GM18873 (cell line): Measurements from ENCODE around the gene CIB1.

Source experiments
- ATAC-seq: cut with Tn5 transposase; IDR thresholded peaks from one replicate; pipeline ENCODE4 v1.9.1; 2021; ENCODE audit warnings: mild to moderate bottlenecking, moderate library complexity, moderate number of reproducible peaks; ENCODE audit not compliant: unreplicated experiment, low FRiP score

CIB1 gene

GRCh38 chr15:90219421-90220141 lies 14.2 kb downstream of the CIB1 start:
- no peak for ATAC-seq

GRCh38 chr15:90217671-90218394 lies 15.9 kb downstream of the CIB1 start:
- no peak for ATAC-seq

GRCh38 chr15:90214553-90215196 lies 19.1 kb downstream of the CIB1 start:
- no peak for ATAC-seq

GRCh38 chr15:90213818-90214204 lies 19.9 kb downstream of the CIB1 start:
- ATAC-seq, result no peak

- ATAC-seq, result no peak
Observed at GRCh38 chr15:90213122-90213817, 20.5 kb downstream of the CIB1 start.

GRCh38 chr15:90212221-90213098 lies 21.3 kb downstream of the CIB1 start:
- ATAC-seq, result no peak

- ATAC-seq, result no peak
Observed at GRCh38 chr15:90211440-90212143, 22.1 kb downstream of the CIB1 start.

- ATAC-seq, result no peak
Observed at GRCh38 chr15:90211009-90211408, 22.7 kb downstream of the CIB1 start.

GRCh38 chr15:90210593-90210992 lies 23.1 kb downstream of the CIB1 start:
- no peak for ATAC-seq

- ATAC-seq, result no peak
Observed at GRCh38 chr15:90209591-90209990, 24.1 kb downstream of the CIB1 start.

GRCh38 chr15:90208356-90208755 lies 25.4 kb downstream of the CIB1 start:
- ATAC-seq, result no peak

- no peak for ATAC-seq
Observed at GRCh38 chr15:90207252-90207651, 26.5 kb downstream of the CIB1 start.

GRCh38 chr15:90205886-90206285 lies 27.9 kb downstream of the CIB1 start:
- ATAC-seq, result no peak

- no peak for ATAC-seq
Observed at GRCh38 chr15:90205050-90205848, 28.5 kb downstream of the CIB1 start.

- no peak for ATAC-seq
Observed at GRCh38 chr15:90203922-90204321, 29.8 kb downstream of the CIB1 start.

GRCh38 chr15:90203473-90203872 lies 30.3 kb downstream of the CIB1 start:
- no peak for ATAC-seq

GRCh38 chr15:90202929-90203328 lies 30.8 kb downstream of the CIB1 start:
- no peak for ATAC-seq

GRCh38 chr15:90201944-90202375 lies 31.8 kb downstream of the CIB1 start:
- ATAC-seq, result no peak
